ENCODE results near the gene MYEOV. TPM values are rescaled to one million over a fixed set of nuclear protein-coding genes. Genes with fewer than 3 reads are reported as not detected.
A peak's percentile ranks its signal among the peaks of the same experiment; 100 is the strongest.

Gene MYEOV
- total and polyA plus RNA-seq, 4 experiments from 2014 or later: not detected

- no peak overlapping the region for H3K27ac ChIP-seq (ENCODE audit: low read depth, low read length)
- Mint-ChIP-seq H3K9me3 (peaks cover 0 to 13% (median under 1%) of the 10 kb centered on the region in 8 donors), H3K27me3 (no peaks in the 10 kb centered on the region), H3K27ac (no peak overlapping the region), H3K36me3 (no peaks in the 10 kb centered on the region), H3K4me3 (no peak overlapping the region), H3K4me1 (no peaks in the 10 kb centered on the region)
- intact Hi-C loops (cut with micrococcal nuclease): no loop called here
- no peak overlapping the region for H3K4me3 ChIP-seq (ENCODE audit: low read length in 2 of 2)
- H3K9me3 ChIP-seq (ENCODE audit: control insufficient read depth in 1 of 2, low read length in 2 of 2): no peaks in the 10 kb centered on the region
- no peaks in the 10 kb centered on the region for H3K36me3 ChIP-seq (ENCODE audit: insufficient read depth, low read length)
- H3K27me3 ChIP-seq (ENCODE audit: insufficient read depth, low read length): no peaks in the 10 kb centered on the region
- H3K4me1 ChIP-seq (ENCODE audit: insufficient read depth, low read length): no peaks in the 10 kb centered on the region
- DNase-seq: no peak
- CTCF ChIA-PET (ENCODE audit: partially characterized antibody): no interaction called here
- POLR2A ChIA-PET (ENCODE audit: partially characterized antibody): no interaction called here
Measured at GRCh38 chr11:69327741-69328191, 33.8 kb downstream of the MYEOV start.

GRCh38 chr11:69328231-69328630, 34.3 kb downstream of the MYEOV start:
- no peaks in the 10 kb centered on the region for H3K36me3 Mint-ChIP-seq
- DNase-seq: no peak
- intact Hi-C loops (cut with micrococcal nuclease): no loop called here
- H3K4me3 ChIP-seq (ENCODE audit: low read length in 2 of 2): no peak overlapping the region
- no peaks in the 10 kb centered on the region for H3K4me1 Mint-ChIP-seq
- no peak overlapping the region for H3K4me3 Mint-ChIP-seq
- ChIA-PET CTCF (ENCODE audit: partially characterized antibody) (no interaction called here), POLR2A (ENCODE audit: partially characterized antibody) (no interaction called here)
- H3K27ac Mint-ChIP-seq: no peak overlapping the region
- no peaks in the 10 kb centered on the region for H3K27me3 Mint-ChIP-seq
- no peaks in the 10 kb centered on the region for H3K27me3 ChIP-seq (ENCODE audit: insufficient read depth, low read length)
- H3K9me3 ChIP-seq (ENCODE audit: control insufficient read depth in 1 of 2, low read length in 2 of 2): no peaks in the 10 kb centered on the region
- H3K9me3 Mint-ChIP-seq: peaks cover 0 to 13% (median under 1%) of the 10 kb centered on the region in 8 donors
- no peak overlapping the region for H3K27ac ChIP-seq (ENCODE audit: low read depth, low read length)
- H3K36me3 ChIP-seq (ENCODE audit: insufficient read depth, low read length): no peaks in the 10 kb centered on the region
- no peaks in the 10 kb centered on the region for H3K4me1 ChIP-seq (ENCODE audit: insufficient read depth, low read length)

- POLR2A ChIA-PET (ENCODE audit: partially characterized antibody): no interaction called here
- Mint-ChIP-seq H3K27me3 (no peaks in the 10 kb centered on the region), H3K27ac (no peak overlapping the region), H3K9me3 (peaks cover 0 to 13% (median under 1%) of the 10 kb centered on the region in 8 donors), H3K4me1 (no peaks in the 10 kb centered on the region), H3K36me3 (no peaks in the 10 kb centered on the region), H3K4me3 (no peak overlapping the region)
- no peaks in the 10 kb centered on the region for H3K27me3 ChIP-seq (ENCODE audit: insufficient read depth, low read length)
- no peaks in the 10 kb centered on the region for H3K9me3 ChIP-seq (ENCODE audit: control insufficient read depth in 1 of 2, low read length in 2 of 2)
- H3K27ac ChIP-seq (ENCODE audit: low read depth, low read length): no peak overlapping the region
- intact Hi-C loops (cut with micrococcal nuclease): no loop called here
- CTCF ChIA-PET (ENCODE audit: partially characterized antibody): no interaction called here
- H3K4me1 ChIP-seq (ENCODE audit: insufficient read depth, low read length): no peaks in the 10 kb centered on the region
- no peak overlapping the region for H3K4me3 ChIP-seq (ENCODE audit: low read length in 2 of 2)
- DNase-seq: no peak
- no peaks in the 10 kb centered on the region for H3K36me3 ChIP-seq (ENCODE audit: insufficient read depth, low read length)
Measured at GRCh38 chr11:69329581-69329980, 35.6 kb downstream of the MYEOV start.

- H3K36me3 ChIP-seq (ENCODE audit: insufficient read depth, low read length): no peaks in the 10 kb centered on the region
- Mint-ChIP-seq H3K27ac (no peak overlapping the region), H3K9me3 (peaks cover 0 to 13% (median under 1%) of the 10 kb centered on the region in 8 donors), H3K4me3 (peak overlapping the region in 1 of 8 donors; percentile 25), H3K27me3 (no peaks in the 10 kb centered on the region), H3K4me1 (peaks cover 0 to 2% (median 0%) of the 10 kb centered on the region in 4 donors), H3K36me3 (no peaks in the 10 kb centered on the region)
- CTCF ChIA-PET (ENCODE audit: partially characterized antibody): no interaction called here
- H3K27ac ChIP-seq (ENCODE audit: low read depth, low read length): no peak overlapping the region
- no peaks in the 10 kb centered on the region for H3K27me3 ChIP-seq (ENCODE audit: insufficient read depth, low read length)
- DNase-seq: no peak
- no peaks in the 10 kb centered on the region for H3K9me3 ChIP-seq (ENCODE audit: control insufficient read depth in 1 of 2, low read length in 2 of 2)
- POLR2A ChIA-PET (ENCODE audit: partially characterized antibody): no interaction called here
- intact Hi-C loops (cut with micrococcal nuclease): no loop called here
- no peaks in the 10 kb centered on the region for H3K4me1 ChIP-seq (ENCODE audit: insufficient read depth, low read length)
- no peak overlapping the region for H3K4me3 ChIP-seq (ENCODE audit: low read length in 2 of 2)
Measured at GRCh38 chr11:69330330-69330729, 36.4 kb downstream of the MYEOV start.

- Histone ChIP-seq H3K4me1 (ENCODE audit: insufficient read depth, low read length) (peaks cover 15% of the 10 kb centered on the region), H3K27me3 (ENCODE audit: insufficient read depth, low read length) (no peaks in the 10 kb centered on the region), H3K9me3 (ENCODE audit: control insufficient read depth in 1 of 2, low read length in 2 of 2) (no peaks in the 10 kb centered on the region), H3K27ac (ENCODE audit: low read depth, low read length) (no peak overlapping the region), H3K36me3 (ENCODE audit: insufficient read depth, low read length) (no peaks in the 10 kb centered on the region), H3K4me3 (ENCODE audit: low read length in 2 of 2) (no peak overlapping the region)
- DNase-seq: no peak
- Mint-ChIP-seq H3K4me3 (no peak overlapping the region), H3K36me3 (no peaks in the 10 kb centered on the region), H3K27ac (no peak overlapping the region), H3K4me1 (peaks cover 12 to 28% (median 14%) of the 10 kb centered on the region in 4 donors), H3K9me3 (peaks cover 0 to 13% (median under 1%) of the 10 kb centered on the region in 8 donors), H3K27me3 (no peaks in the 10 kb centered on the region)
- ChIA-PET CTCF (ENCODE audit: partially characterized antibody) (no interaction called here), POLR2A (ENCODE audit: partially characterized antibody) (no interaction called here)
- intact Hi-C loops (cut with micrococcal nuclease): no loop called here
Measured at GRCh38 chr11:69333149-69333710, 39.3 kb downstream of the MYEOV start.

GRCh38 chr11:69333879-69334278, 39.9 kb downstream of the MYEOV start:
- Mint-ChIP-seq H3K4me1 (peaks cover 17 to 33% (median 18%) of the 10 kb centered on the region in 4 donors), H3K27ac (no peak overlapping the region), H3K27me3 (no peaks in the 10 kb centered on the region), H3K4me3 (no peak overlapping the region), H3K36me3 (no peaks in the 10 kb centered on the region), H3K9me3 (peaks cover 0 to 13% (median under 1%) of the 10 kb centered on the region in 8 donors)
- ChIA-PET POLR2A (ENCODE audit: partially characterized antibody) (interaction anchor here (0.9 kb wide), 1 partner anchor 22 kb away, joined by 5 read pairs; no protein-coding TSS in a partner anchor), CTCF (ENCODE audit: partially characterized antibody) (no interaction called here)
- intact Hi-C loops (cut with micrococcal nuclease): no loop called here
- H3K27ac ChIP-seq (ENCODE audit: low read depth, low read length): no peak overlapping the region
- H3K4me1 ChIP-seq (ENCODE audit: insufficient read depth, low read length): peaks cover 18% of the 10 kb centered on the region
- no peaks in the 10 kb centered on the region for H3K36me3 ChIP-seq (ENCODE audit: insufficient read depth, low read length)
- no peaks in the 10 kb centered on the region for H3K9me3 ChIP-seq (ENCODE audit: control insufficient read depth in 1 of 2, low read length in 2 of 2)
- DNase-seq: no peak
- H3K4me3 ChIP-seq (ENCODE audit: low read length in 2 of 2): no peak overlapping the region
- no peaks in the 10 kb centered on the region for H3K27me3 ChIP-seq (ENCODE audit: insufficient read depth, low read length)

- Mint-ChIP-seq H3K36me3 (no peaks in the 10 kb centered on the region), H3K9me3 (peaks cover 0 to 13% (median under 1%) of the 10 kb centered on the region in 8 donors), H3K4me1 (peaks cover 18 to 40% (median 22%) of the 10 kb centered on the region in 4 donors), H3K27ac (peak overlapping the region in 1 of 7 donors; percentile 8), H3K27me3 (no peaks in the 10 kb centered on the region), H3K4me3 (no peak overlapping the region)
- DNase-seq: no peak
- Histone ChIP-seq H3K4me1 (ENCODE audit: insufficient read depth, low read length) (peaks cover 23% of the 10 kb centered on the region), H3K27me3 (ENCODE audit: insufficient read depth, low read length) (no peaks in the 10 kb centered on the region), H3K36me3 (ENCODE audit: insufficient read depth, low read length) (no peaks in the 10 kb centered on the region), H3K27ac (ENCODE audit: low read depth, low read length) (no peak overlapping the region), H3K4me3 (ENCODE audit: low read length in 2 of 2) (no peak overlapping the region), H3K9me3 (ENCODE audit: control insufficient read depth in 1 of 2, low read length in 2 of 2) (no peaks in the 10 kb centered on the region)
- CTCF ChIA-PET (ENCODE audit: partially characterized antibody): no interaction called here
- POLR2A ChIA-PET (ENCODE audit: partially characterized antibody): no interaction called here
- intact Hi-C loops (cut with micrococcal nuclease): no loop called here
Measured at GRCh38 chr11:69335007-69335780, 41.2 kb downstream of the MYEOV start.
